GM10847 (cell line): ENCODE data around the gene DUOX2.

Experiments used
- POLR2A ChIP-seq: IDR thresholded peaks from 2 replicates; pipeline ENCODE4 v1.6.1; 2011; ENCODE audit not compliant: insufficient read length; ENCODE audit errors: extremely low read depth

The DUOX2 gene

DNA sequence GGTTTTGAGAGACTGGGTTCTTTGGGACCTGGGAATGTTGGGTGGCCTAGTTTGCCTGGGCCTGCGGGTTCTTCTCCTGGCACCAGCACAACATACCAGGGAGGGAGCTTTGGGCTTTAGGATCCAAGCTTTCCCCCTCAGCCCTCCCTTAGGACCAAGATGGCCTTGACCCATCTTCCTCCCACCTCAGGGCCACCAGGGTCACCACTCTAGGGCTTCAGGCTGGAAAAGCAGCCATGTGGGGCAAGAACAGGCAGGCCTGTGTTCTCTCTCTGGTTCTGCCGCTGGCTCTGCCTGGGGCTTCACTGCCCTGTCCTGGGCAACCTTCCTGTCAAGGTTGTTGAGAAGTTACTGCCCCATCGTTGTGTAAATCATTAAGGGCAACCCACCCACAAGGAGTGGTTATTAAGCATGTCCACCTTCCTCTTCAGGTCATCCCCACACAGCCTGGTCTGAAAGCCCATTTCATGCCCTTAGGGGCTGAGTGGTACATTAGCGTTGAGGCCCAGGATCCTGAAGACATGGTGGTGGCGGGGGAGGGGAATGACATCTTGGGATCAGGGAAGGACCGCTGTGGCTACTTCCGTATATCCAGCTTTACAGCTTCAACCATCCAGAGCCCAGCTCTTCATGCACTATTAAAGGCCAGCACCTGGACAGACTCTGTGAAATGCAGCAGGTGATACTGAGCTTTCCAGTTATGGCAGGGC lies 16.5 kb upstream of the DUOX2 start:
- TF ChIP-seq POLR2A: no peak

DNA sequence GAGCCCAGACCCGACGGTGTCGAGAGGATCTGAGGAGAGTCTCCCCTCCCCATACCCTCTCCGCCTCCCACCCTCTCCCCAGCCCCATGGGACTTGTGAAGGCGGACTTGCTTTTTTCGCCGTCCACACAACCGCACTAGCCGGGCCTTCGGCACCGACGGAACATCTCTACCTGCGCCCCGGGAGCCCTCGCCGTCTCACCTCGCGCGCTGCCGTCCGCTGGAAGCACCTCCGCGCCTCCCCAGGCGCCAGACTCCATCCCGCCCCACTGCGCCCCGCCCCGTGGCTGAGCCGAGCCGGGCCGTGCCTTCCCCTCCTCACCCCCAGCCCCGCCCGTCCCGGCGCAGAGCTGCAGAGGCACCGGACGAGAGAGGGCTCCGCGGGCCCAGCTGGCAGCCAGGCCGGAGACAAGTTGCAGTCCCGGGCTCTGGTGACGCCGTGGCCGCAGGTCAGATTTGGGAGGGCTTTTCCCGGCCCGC lies 15.7 kb upstream of the DUOX2 start, which contains the start of the genes DUOX1 and DUOXA1:
DUOX1 (plus strand) TSS at position 344 of the 479 bp plus-strand sequence. CDS start 1,973 bp downstream, outside the sequence.
DUOXA1 (minus strand) TSS at position 229 of the 479 bp plus-strand sequence. CDS start 6,865 bp downstream, outside the sequence.
- no peak for TF ChIP-seq POLR2A

DNA sequence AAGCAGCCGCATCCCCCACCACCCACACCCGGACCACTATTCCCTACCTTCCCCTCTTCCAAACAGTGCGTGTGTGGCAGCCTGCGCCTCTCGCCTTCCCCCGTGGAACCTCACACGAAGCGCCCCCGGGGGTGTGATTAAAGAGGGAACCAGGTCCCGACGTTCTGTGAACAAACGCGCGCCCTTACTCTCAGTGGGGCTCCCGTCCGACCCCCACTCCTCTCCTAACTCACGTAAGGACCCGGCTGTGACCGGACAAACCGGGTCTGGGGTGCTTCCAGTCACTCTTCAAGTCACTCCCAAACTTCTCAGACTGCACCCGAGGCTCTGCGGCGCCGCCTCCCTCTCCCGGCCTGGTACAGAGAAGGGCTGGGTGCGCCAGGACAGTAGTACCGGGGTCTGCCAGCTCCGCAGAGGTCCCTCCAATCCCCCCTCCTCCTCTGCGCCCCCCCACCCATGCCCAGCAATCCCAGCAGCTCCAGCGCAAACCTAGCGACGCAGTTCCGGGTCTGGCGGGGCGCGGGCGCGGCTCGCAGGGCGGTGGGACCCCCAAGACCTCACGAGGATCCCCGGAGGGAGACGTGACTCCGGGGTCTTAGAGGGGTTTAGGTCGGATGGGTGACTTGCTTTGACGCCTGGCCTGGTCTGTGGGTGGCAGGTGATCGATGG lies 15.1 kb upstream of the DUOX2 start:
- TF ChIP-seq POLR2A: no peak

DNA sequence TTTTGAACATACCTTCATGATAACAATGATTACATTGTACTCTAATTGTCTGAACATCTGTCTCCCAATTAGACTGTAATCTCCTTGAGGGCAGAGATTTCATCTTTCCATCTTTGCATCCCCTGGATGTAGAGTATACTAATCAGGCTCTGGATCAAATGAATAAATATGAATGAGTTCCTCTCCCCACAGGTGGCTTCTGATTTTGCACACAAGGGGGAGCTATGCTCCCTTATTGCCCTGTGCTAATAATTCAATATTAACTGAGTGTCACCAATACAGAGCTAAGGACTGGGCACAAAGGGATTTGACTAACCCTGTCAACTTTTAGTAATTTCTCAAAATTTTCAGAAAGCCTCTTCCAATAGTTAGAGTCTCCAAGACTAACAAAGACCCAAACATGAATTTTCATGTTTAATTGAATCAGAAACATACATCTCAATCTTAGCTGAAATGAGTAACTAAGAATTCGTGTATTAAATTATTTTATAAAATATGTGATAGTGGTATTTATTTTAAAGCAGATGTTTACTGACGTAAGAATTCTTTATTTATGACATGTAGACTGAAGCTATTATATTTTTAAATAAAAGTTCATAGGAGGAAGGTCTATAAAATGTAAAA lies 12.7 kb upstream of the DUOX2 start:
- TF ChIP-seq POLR2A: no peak

DNA sequence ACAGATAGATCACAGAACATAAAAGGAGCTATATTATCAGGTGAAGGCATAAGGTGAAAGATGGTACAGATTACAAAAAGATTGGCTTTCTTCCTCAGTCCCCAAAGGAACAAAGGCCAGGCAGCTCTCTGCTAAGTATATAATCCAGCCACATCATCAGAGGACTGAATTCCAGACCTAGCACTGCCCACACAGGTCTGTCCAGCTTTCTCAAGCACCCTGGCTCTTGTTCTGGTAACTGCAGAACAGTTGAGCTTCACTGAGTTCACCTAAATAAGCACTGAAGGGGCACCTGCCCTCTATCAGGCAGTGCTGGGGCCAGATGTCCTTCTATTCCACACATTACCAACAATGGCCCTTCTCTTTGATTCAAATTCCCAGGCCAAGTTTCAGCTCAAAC lies 9.4 kb upstream of the DUOX2 start:
- no peak for TF ChIP-seq POLR2A

DNA sequence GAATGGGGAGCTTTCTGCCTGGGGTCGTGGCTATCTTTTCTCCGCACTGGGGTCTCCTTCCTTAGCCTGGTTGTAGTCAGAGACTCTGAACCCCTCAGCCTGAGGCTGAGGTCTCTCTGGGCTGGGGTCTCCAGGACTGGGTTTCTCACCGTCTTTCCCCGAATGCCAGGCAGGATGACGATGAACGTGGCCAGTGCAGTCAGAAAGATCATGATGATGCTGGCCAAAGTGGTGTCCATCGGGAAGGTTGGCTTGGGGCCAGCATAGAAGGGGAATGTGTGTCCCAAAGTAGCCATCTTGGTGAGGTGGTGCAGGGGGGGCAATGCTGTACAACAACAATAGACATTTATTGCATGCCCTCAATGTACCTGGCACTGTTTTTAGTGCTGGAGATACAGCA lies 8.7 kb upstream of the DUOX2 start:
- TF ChIP-seq POLR2A: no peak

DNA sequence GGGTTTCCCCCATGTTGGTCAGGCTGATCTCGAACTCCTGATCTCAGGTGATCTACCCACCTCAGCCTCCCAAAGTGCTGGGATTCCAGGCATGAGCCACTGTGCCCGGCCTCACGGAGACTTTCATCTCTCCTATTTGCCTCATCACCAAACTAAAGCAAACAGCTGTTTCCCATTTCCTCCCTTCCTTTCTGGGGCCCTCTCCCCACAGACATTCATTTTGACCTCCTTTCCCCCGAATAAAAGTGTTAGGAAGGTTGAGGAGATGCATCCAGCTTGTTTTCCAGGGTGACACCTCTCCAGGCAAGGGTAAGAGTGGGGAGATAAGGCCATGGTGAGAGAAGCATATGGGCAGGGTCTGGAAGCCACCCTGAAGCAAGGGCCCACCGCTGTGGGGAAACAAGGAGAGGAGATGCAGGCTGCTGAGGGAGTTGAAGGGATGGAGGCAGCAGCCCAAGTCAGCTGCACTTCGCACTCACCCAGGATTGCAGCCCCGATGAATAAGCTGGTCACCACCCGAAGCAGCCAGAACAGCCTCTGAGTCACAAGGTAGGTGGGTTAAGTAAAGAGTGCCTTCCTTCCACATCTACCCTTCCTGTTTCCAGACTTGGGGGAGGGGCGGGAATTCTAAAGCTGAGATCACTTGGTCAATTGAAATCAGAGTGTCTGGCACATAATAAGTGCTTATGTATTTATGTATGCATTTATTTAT lies 7.9 kb upstream of the DUOX2 start:
- TF ChIP-seq POLR2A: no peak

DNA sequence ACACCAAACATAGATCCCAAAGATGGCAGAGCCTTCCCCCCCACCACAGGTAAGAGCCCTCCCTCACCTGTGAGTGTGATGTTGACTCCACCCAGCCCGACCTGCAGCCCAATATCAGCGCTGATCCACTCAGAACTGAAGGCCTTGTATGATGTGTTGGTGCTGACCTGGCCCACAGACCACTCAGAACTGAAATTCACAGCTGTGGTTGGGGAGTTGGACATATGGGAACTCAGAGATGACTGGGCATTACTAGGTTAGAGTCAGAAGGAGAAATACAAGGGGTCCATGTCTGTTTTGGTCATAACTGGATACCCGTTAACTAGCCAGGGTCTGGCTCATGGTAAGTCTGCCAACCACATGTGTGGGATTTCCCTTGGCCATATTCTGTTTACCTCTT lies 7.0 kb upstream of the DUOX2 start:
- TF ChIP-seq POLR2A: no peak

DNA sequence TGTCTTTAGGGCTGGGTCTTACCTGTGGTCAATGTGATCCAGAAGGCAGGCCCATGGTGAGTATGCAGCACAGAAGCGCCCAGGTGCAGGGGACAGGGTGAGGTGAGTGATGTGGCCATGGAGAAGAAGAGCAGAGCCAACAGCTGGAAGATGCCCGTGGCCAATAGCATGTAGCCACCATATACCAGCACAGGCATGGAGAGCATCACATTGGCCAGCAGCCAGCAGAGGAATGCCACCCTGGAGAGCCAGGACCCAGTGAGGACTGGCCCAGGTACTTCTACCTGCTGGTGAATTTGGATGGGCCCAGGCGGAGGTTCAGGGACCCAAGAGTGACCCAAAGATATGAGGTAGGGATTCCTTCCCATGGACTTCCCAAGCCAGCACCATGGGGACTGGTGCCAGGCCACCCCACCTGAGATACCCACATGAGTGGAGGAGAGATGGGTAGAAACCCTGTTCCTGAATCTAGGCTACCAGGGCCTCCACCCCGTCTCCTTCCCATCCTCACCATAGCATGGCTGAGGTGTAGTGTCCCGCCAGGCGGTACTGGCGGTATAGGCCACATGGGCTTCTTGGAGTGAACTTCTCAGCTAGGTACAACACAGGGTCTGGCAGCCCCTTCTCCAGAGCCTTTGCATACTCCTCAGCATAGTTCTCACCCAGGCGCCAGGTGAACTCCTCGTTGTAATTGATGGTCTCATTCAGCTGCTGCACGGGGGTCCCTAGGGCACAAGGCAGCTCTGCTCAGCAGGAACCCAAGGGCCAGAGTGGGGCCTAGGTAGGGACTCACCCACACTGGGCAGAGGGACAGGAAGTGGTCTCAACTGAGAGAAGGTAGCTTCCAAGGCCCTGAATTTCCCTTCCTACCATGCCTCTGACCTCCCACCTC lies 6.4 kb upstream of the DUOX2 start:
- TF ChIP-seq POLR2A: no peak

DNA sequence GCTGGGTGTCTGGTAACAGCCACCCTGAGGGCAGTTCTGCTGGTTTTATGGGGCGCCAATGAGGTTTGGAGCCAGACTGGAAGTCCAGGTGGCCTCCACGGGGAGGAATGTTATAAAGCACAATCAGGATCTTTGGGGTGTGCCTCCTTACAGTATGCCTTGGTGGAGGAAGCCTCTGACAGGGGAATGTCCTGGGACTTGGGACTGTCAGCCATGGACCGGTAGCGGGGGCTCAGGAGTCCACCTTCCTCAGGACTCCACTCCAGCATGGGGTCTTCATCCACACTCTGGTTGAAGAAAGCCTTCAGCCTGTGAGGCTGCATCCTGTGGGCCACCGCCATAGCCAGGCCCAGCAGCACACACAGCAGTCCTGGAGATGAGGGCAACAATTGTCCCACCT lies 5.0 kb upstream of the DUOX2 start:
- TF ChIP-seq POLR2A: no peak

DNA sequence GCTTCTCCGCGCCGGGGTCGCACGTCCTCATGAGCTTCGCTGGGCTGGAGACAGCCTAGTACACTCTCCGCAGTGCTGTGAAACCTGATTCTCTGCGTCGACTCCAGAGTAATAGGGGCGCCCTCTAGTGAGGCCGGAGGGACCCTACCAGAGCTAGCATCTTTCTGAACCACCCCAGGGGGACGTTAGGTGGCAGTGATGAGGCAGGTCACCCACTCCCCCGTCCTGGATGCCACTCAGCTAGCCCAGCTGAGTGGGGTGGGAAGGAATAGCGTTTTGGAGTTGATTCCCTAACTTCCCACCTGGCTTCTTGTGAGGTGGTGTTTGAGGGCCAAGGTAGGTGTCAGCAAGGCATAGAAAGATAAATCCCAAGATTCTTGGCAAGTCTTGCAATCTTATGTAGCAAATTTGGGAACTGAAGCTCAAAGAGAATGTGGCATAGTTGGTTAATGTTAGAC lies 4.2 kb upstream of the DUOX2 start:
- TF ChIP-seq POLR2A: no peak

DNA sequence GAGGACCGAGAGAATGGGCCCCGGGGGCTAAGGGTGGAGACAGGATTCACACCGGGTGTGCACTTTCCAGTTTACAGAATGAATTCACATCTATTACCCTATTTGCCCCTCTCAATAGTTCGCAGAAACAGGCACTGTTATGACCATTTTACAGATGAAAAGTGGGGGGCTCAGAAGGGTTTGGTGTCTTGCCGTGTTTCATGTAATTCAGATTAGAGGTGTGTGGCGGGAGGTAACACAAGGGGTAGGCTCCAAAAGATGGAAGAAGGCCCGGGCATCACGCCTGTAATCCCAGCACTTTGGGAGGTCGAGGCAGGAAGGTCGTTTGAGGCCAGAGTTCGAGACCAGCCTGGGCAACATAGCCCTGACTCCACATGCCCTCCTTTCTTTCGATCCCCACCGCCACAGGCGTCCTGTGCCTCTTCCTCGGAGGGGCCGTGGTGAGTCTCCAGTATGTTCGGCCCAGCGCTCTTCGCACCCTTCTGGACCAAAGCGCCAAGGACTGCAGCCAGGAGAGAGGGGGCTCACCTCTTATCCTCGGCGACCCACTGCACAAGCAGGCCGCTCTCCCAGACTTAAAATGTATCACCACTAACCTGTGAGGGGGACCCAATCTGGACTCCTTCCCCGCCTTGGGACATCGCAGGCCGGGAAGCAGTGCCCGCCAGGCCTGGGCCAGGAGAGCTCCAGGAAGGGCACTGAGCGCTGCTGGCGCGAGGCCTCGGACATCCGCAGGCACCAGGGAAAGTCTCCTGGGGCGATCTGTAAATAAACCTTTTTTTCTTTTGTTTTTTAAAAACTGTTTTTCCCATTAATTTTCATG lies 3.5 kb upstream of the DUOX2 start:
- no peak for TF ChIP-seq POLR2A

DNA sequence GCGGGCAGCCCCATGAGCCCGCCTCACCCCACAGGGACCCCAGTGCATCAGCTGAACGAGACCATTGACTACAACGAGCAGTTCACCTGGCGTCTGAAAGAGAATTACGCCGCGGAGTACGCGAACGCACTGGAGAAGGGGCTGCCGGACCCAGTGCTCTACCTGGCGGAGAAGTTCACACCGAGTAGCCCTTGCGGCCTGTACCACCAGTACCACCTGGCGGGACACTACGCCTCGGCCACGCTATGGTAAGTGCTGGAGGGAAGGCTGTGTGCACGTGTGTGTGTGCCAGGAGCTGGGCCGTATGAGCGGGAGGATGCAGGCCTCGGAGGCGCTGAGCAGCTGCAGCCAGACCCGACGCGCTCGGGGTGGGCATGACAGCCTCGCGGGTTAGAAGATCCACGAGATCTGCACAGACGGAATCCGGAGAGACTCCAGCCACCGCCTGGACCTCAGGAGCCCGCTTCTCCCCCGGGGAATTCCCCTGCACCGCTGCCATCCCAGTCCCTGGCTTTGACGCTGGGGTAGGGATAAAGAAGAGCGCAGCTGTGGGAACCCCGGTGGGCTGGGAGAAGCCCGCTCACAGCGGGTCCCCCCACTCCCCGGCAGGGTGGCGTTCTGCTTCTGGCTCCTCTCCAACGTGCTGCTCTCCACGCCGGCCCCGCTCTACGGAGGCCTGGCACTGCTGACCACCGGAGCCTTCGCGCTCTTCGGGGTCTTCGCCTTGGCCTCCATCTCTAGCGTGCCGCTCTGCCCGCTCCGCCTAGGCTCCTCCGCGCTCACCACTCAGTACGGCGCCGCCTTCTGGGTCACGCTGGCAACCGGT lies 2.7 kb upstream of the DUOX2 start:
- TF ChIP-seq POLR2A: no peak
